Esophagus muscularis mucosa (tissue), 3 donors: ENCODE results near the gene ZDHHC24.

ENCODE experiments used
- POLR2A ChIP-seq: fragments of 450-650 bp; IDR thresholded peaks from one replicate; pipeline ENCODE4 v1.6.1; 2017; ENCODE audit warnings: antibody characterized with exemption, moderate library complexity, mild to moderate bottlenecking, low read depth
- POLR2AphosphoS5 ChIP-seq, 2 donors: sonication (generic); formaldehyde crosslinking; IDR thresholded peaks; one replicate each; pipeline ENCODE4 v1.6.1; 2017; ENCODE audit warnings: antibody characterized with exemption in 2 of 2
- TF ChIP-seq, protein P1 (sequence below), 3 experiments: fragments of 200-600 bp in 2 of 3; fragments of 450-650 bp in 1 of 3; sonication (generic) in 2 of 3; IDR thresholded peaks; one replicate each; pipeline ENCODE4 v1.5.1; 2017 to 2019; ENCODE audit warnings: antibody characterized with exemption in 3 of 3, mild to moderate bottlenecking in 2 of 3, moderate library complexity in 1 of 3

DNA sequence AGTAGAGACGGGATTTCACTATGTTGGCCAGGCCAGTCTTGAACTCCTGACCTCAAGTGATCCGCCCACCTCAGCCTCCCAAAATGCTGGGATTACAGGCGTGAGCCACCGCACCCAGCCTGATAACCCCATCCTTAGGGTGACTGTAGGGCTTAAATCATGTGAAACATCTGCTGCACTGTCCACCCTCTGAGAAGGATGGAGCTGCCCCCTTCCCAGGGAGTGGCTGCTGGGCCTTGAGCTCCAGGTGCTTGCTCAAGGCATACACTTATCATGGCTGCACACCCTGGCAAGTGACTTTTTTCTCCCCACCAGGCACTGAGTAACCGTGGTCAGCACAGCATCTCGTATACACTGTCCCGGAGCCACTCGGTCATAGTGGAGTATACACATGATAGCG lies 73.8 kb downstream of the ZDHHC24 start:
- no peak for TF ChIP-seq POLR2A
- TF ChIP-seq, protein P1, sequence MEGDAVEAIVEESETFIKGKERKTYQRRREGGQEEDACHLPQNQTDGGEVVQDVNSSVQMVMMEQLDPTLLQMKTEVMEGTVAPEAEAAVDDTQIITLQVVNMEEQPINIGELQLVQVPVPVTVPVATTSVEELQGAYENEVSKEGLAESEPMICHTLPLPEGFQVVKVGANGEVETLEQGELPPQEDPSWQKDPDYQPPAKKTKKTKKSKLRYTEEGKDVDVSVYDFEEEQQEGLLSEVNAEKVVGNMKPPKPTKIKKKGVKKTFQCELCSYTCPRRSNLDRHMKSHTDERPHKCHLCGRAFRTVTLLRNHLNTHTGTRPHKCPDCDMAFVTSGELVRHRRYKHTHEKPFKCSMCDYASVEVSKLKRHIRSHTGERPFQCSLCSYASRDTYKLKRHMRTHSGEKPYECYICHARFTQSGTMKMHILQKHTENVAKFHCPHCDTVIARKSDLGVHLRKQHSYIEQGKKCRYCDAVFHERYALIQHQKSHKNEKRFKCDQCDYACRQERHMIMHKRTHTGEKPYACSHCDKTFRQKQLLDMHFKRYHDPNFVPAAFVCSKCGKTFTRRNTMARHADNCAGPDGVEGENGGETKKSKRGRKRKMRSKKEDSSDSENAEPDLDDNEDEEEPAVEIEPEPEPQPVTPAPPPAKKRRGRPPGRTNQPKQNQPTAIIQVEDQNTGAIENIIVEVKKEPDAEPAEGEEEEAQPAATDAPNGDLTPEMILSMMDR (IDR thresholded peaks at IDR 0.05) = no peak
- no peak for TF ChIP-seq POLR2AphosphoS5 (IDR thresholded peaks at IDR 0.05)
